ENCODE data around the gene ACADSB.

DNA sequence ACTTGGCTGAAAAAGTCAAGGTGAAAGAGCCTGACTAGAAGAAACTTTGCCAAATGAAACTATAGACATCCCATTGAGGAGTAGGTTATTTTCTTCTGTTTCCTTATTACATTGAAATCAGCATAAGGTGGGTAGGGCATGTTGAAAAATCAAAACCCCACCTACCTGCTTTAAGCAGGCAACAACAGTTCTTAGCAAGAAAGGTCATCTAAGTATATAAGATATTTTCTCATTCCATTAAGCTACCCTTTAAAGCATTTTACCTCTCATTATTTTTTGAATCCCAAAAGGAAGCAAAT, 30.8 kb downstream of the ACADSB start:
- TF ChIP-seq, protein P1, sequence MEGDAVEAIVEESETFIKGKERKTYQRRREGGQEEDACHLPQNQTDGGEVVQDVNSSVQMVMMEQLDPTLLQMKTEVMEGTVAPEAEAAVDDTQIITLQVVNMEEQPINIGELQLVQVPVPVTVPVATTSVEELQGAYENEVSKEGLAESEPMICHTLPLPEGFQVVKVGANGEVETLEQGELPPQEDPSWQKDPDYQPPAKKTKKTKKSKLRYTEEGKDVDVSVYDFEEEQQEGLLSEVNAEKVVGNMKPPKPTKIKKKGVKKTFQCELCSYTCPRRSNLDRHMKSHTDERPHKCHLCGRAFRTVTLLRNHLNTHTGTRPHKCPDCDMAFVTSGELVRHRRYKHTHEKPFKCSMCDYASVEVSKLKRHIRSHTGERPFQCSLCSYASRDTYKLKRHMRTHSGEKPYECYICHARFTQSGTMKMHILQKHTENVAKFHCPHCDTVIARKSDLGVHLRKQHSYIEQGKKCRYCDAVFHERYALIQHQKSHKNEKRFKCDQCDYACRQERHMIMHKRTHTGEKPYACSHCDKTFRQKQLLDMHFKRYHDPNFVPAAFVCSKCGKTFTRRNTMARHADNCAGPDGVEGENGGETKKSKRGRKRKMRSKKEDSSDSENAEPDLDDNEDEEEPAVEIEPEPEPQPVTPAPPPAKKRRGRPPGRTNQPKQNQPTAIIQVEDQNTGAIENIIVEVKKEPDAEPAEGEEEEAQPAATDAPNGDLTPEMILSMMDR (IDR thresholded peaks at IDR 0.05), result no peak
- TF ChIP-seq EZH2 (IDR thresholded peaks at IDR 0.05), result no peak

All from neural progenitor cell (in vitro differentiated cells).